ENCODE data around the gene SIRPA. TPM values are rescaled to one million over a fixed set of nuclear protein-coding genes. Genes with fewer than 3 reads are reported as not detected.

Gene SIRPA
- total RNA-seq, 2 experiments from 2014 or later: 0.60 to 0.64 TPM

DNA sequence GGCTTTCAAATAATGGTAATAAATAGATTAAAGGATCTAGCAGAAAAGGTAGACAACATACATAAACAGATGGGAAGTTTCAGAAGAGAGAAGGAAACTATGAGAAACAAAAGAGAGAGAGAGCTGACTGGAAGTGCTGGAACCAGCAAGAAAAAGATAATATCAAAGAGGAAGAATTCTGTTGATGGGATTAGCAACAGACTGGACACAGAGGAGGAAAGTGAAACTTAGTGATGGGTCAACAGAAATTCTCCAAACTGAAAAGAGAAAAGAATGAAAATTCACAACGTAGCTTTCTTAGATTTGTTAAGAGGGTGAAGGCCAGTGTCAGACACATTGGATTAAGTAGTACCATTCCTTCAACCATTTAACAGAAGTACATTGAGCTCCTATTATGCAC, 48.3 kb upstream of the SIRPA start:
- H3K4me3 ChIP-seq (ENCODE audit: low read length): no peak overlapping the region
- CTCF ChIA-PET: no interaction called here
- Mint-ChIP-seq H3K9me3 (peaks cover 6% of the 10 kb centered on the region), H3K27ac (no peak overlapping the region), H3K36me3 (ENCODE audit: low read depth) (no peaks in the 10 kb centered on the region), H3K4me1 (ENCODE audit: low read depth) (peaks cover 13% of the 10 kb centered on the region), H3K27me3 (peaks cover 5% of the 10 kb centered on the region), H3K4me3 (no peak overlapping the region)
- no peaks in the 10 kb centered on the region for H3K27me3 ChIP-seq (ENCODE audit: control insufficient read depth in 1 of 2, insufficient read depth in 2 of 2, low read length in 2 of 2)
- intact Hi-C loops (cut with DNase I, micrococcal nuclease): no loop called here
- H3K9me3 ChIP-seq (ENCODE audit: control insufficient read depth in 1 of 2, insufficient read depth in 1 of 2, low read length in 2 of 2): peaks cover 0 to 4% of the 10 kb centered on the region in 2 experiments
- no peaks in the 10 kb centered on the region for H3K36me3 ChIP-seq (ENCODE audit: insufficient read depth, low read length)
- no peak for TF ChIP-seq CTCF (IDR thresholded peaks at IDR 0.05)
- H3K27ac ChIP-seq (ENCODE audit: low read depth in 1 of 2, low read length in 2 of 2): no peak overlapping the region
- DNase-seq: no peak
- no peak for ATAC-seq (ENCODE audit: poor library complexity)
- H3K4me1 ChIP-seq (ENCODE audit: insufficient read depth, low read length): peaks cover 7% of the 10 kb centered on the region
- POLR2A ChIA-PET: no interaction called here

DNA sequence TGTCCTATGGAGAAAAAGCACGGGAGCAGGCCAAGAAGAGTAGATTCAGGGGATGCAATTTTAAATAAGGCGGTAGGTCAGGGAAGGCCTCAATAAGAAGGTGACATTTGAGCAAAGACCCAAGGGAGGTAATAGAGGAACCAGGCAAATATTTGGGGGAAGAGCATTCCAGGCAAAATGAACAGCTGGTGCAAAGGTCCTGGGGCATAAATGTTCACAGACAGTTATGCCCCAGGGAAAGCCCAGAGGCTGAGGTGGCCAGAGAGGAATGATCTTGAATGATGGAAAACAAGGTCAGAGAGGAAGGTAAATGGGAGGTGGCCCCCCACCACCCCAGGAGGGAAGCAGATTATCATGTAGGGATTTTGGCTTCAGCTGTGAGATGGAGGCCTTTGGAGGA, 47.4 kb upstream of the SIRPA start:
- ChIA-PET POLR2A (no interaction called here), CTCF (no interaction called here)
- Mint-ChIP-seq H3K27me3 (peaks cover 5% of the 10 kb centered on the region), H3K4me1 (ENCODE audit: low read depth) (peaks cover 13% of the 10 kb centered on the region), H3K36me3 (ENCODE audit: low read depth) (no peaks in the 10 kb centered on the region), H3K9me3 (peaks cover 8% of the 10 kb centered on the region), H3K27ac (no peak overlapping the region), H3K4me3 (no peak overlapping the region)
- Histone ChIP-seq H3K27me3 (ENCODE audit: control insufficient read depth in 1 of 2, insufficient read depth in 2 of 2, low read length in 2 of 2) (no peaks in the 10 kb centered on the region), H3K27ac (ENCODE audit: low read depth in 1 of 2, low read length in 2 of 2) (no peak overlapping the region), H3K4me3 (ENCODE audit: low read length) (no peak overlapping the region), H3K36me3 (ENCODE audit: insufficient read depth, low read length) (no peaks in the 10 kb centered on the region), H3K4me1 (ENCODE audit: insufficient read depth, low read length) (peaks cover 7% of the 10 kb centered on the region), H3K9me3 (ENCODE audit: control insufficient read depth in 1 of 2, insufficient read depth in 1 of 2, low read length in 2 of 2) (peaks cover 0 to 4% of the 10 kb centered on the region in 2 experiments)
- TF ChIP-seq CTCF (IDR thresholded peaks at IDR 0.05): no peak
- intact Hi-C loops (cut with DNase I, micrococcal nuclease): no loop called here
- DNase-seq (no peak), ATAC-seq (ENCODE audit: poor library complexity) (no peak)

DNA sequence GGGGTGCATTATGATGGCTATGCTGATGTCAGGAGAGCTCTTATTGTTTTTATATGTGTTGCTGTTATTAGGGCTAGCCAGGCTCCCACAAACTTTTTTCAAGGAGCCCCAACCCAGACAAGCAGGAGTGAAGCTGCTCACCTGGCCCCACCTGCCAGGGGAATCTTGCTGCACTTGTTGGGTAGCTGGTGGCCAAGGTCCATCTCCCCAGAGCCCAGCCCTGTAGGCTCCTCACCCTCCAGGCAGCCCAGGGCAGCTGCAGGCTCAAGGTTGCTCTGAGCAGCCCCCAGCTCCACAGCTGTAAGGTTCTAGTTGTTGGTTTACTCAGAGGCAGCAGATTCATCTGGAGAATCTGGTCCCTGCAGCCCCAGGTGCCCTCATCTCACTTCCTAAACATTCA, 46.8 kb upstream of the SIRPA start:
- H3K27me3 ChIP-seq (ENCODE audit: control insufficient read depth in 1 of 2, insufficient read depth in 2 of 2, low read length in 2 of 2): no peaks in the 10 kb centered on the region
- Mint-ChIP-seq H3K4me3 (no peak overlapping the region), H3K27ac (no peak overlapping the region), H3K9me3 (peaks cover 8% of the 10 kb centered on the region), H3K27me3 (peaks cover 5% of the 10 kb centered on the region), H3K36me3 (ENCODE audit: low read depth) (no peaks in the 10 kb centered on the region), H3K4me1 (ENCODE audit: low read depth) (peaks cover 13% of the 10 kb centered on the region)
- H3K27ac ChIP-seq (ENCODE audit: low read depth in 1 of 2, low read length in 2 of 2): no peak overlapping the region
- TF ChIP-seq CTCF (IDR thresholded peaks at IDR 0.05): no peak
- intact Hi-C loops (cut with DNase I, micrococcal nuclease): no loop called here
- ChIA-PET CTCF (no interaction called here), POLR2A (no interaction called here)
- peaks cover 0 to 4% of the 10 kb centered on the region in 2 experiments for H3K9me3 ChIP-seq (ENCODE audit: control insufficient read depth in 1 of 2, insufficient read depth in 1 of 2, low read length in 2 of 2)
- no peaks in the 10 kb centered on the region for H3K36me3 ChIP-seq (ENCODE audit: insufficient read depth, low read length)
- H3K4me3 ChIP-seq (ENCODE audit: low read length): no peak overlapping the region
- peaks cover 7% of the 10 kb centered on the region for H3K4me1 ChIP-seq (ENCODE audit: insufficient read depth, low read length)
- DNase-seq (no peak), ATAC-seq (ENCODE audit: poor library complexity) (no peak)
